Hepatocyte (in vitro differentiated cells): ENCODE data around the gene E2F3.

Experiments
- EZH2 ChIP-seq: fragments of 200-600 bp; sonication (generic); IDR thresholded peaks from 2 replicates; pipeline ENCODE4 v1.6.1; 2016; ENCODE audit warnings: antibody characterized with exemption, mild to moderate bottlenecking, borderline replicate concordance
- TF ChIP-seq, protein P1 (sequence below): fragments of 200-600 bp; sonication (generic); IDR thresholded peaks from 2 replicates; pipeline ENCODE4 v1.5.1; 2016; ENCODE audit warnings: antibody characterized with exemption, mild to moderate bottlenecking; ENCODE audit not compliant: poor library complexity

DNA sequence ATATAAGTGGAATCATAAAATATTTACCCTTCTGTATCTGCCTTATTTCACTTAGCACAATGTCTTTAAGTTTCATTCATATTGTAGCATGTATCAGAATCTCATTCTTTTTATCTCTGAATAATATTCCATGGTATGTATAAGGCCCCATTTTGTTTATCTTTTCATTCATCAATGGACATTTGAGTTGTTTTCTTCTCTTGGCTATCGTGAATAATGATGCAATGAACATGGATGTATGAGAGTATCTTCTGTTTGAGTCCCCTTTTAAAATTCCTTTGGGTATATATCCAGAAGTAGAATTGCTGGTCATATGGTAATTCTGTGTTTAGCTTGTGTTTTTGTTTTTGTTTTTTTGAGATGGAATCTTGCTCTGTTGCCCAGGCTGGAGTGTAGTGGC is 39.6 kb downstream of the E2F3 start:
- TF ChIP-seq EZH2, result no peak
- TF ChIP-seq, protein P1, sequence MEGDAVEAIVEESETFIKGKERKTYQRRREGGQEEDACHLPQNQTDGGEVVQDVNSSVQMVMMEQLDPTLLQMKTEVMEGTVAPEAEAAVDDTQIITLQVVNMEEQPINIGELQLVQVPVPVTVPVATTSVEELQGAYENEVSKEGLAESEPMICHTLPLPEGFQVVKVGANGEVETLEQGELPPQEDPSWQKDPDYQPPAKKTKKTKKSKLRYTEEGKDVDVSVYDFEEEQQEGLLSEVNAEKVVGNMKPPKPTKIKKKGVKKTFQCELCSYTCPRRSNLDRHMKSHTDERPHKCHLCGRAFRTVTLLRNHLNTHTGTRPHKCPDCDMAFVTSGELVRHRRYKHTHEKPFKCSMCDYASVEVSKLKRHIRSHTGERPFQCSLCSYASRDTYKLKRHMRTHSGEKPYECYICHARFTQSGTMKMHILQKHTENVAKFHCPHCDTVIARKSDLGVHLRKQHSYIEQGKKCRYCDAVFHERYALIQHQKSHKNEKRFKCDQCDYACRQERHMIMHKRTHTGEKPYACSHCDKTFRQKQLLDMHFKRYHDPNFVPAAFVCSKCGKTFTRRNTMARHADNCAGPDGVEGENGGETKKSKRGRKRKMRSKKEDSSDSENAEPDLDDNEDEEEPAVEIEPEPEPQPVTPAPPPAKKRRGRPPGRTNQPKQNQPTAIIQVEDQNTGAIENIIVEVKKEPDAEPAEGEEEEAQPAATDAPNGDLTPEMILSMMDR, result no peak
